ENCODE results near the gene PSPC1. TPM values are rescaled to one million over a fixed set of nuclear protein-coding genes. Genes with fewer than 3 reads are reported as not detected.

Gene PSPC1
- total RNA-seq (2022; extraction: Qiagen RNA extraction) = 41.3 to 50.4 TPM (median 44.4 TPM) in 5 replicates

GRCh38 chr13:19782727-19783682 is at the start of gene PSPC1:
Gene PSPC1, minus strand, starts transcription at chr13:19782945. Its CDS starts 188 bp downstream, at chr13:19782757.

Other genes with a start within 250 kb of the PSPC1 start
- gene TPTE2, start 221.4 kb downstream of the PSPC1 start, total RNA-seq (2022; extraction: Qiagen RNA extraction) = not detected in 5 replicates
- 10.2 to 12.3 TPM (median 11.4 TPM) in 5 replicates for gene MPHOSPH8, start 149.3 kb downstream of the PSPC1 start, total RNA-seq (2022; extraction: Qiagen RNA extraction)
- 5.3 to 6.3 TPM (median 5.7 TPM) in 5 replicates for gene ZMYM5, start 80.7 kb upstream of the PSPC1 start, total RNA-seq (2022; extraction: Qiagen RNA extraction)
- 11.9 to 18.4 TPM (median 15.2 TPM) in 5 replicates for gene ZMYM2, start 175.8 kb upstream of the PSPC1 start, total RNA-seq (2022; extraction: Qiagen RNA extraction)